Stimulated activated naive CD8-positive, alpha-beta T cell treated with anti-CD3 and anti-CD28 coated beads, Interleukin-15, amount 100 ng/mL, for 72 hours (primary cell): ENCODE measurements around the gene AAMP.

ENCODE experiments used
- ATAC-seq: fragments of 150-1000 bp; cut with Tn5 transposase; 2 replicates; pipeline ENCODE4 v1.10.0; 2021; ENCODE audit warnings: mild to moderate bottlenecking, moderate library complexity
- DNase-seq, 2 donors: peaks; one replicate each; pipeline ENCODE4 v3.0.0; 2021 to 2022
- H3K27ac Mint-ChIP-seq, 2 donors: one replicate each; pipeline ENCODE4 v1.8.0; 2022; ENCODE audit warnings: mild to moderate bottlenecking in 2 of 2, mixed read lengths in 2 of 2, moderate library complexity in 2 of 2
- H3K27me3 Mint-ChIP-seq: one replicate; pipeline ENCODE4 v1.8.0; 2022; ENCODE audit warnings: mixed read lengths
- H3K4me1 Mint-ChIP-seq: one replicate; pipeline ENCODE4 v1.8.0; 2022; ENCODE audit warnings: mild to moderate bottlenecking, mixed read lengths
- H3K4me3 Mint-ChIP-seq, 2 donors: one replicate each; pipeline ENCODE4 v1.8.0; 2022; ENCODE audit warnings: mild to moderate bottlenecking in 2 of 2, mixed read lengths in 2 of 2, moderate library complexity in 1 of 2
- H3K9me3 Mint-ChIP-seq, 2 donors: one replicate each; pipeline ENCODE4 v1.8.0; 2022; ENCODE audit warnings: mixed read lengths in 2 of 2

AAMP gene

DNA sequence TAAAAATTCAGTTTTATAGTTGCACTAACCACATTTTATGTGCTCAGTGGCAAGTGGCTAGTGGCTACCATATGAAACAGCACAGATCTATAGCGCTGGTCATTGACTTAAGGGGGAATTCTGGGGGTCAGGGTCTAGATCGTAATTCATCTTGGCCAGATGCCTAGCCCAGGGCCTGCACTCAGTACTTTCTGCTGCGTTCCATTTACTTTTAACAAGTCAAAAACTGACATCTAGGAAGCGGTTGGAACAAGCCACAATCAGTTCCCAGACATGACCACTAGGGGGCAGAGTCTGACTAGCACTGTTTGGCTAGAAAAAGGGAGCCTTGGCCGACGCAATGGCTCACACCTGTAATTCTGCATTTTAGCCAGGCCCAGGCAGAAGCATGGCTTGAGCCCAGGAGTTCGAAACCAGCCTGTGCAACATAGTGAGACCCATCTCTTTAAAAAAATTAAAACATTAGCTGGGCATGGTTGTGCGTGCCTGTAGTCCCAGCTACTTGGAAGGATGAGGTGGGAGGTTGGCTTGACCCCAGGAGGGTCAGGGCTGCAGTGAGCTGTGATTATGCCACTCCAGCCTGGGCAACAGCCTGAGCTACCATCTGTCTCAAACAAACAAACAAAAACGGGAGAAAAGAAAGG, 31.4 kb upstream of the AAMP start:
- Mint-ChIP-seq H3K27me3 (no peaks in the 10 kb centered on the region), H3K4me1 (peaks cover 6% of the 10 kb centered on the region), H3K4me3 (no peak overlapping the region), H3K27ac (peak overlapping the region; percentile 85), H3K9me3 (no peaks in the 10 kb centered on the region)
- peak; percentile 88 to 89 for DNase-seq
- ATAC-seq = peak; percentile 92

DNA sequence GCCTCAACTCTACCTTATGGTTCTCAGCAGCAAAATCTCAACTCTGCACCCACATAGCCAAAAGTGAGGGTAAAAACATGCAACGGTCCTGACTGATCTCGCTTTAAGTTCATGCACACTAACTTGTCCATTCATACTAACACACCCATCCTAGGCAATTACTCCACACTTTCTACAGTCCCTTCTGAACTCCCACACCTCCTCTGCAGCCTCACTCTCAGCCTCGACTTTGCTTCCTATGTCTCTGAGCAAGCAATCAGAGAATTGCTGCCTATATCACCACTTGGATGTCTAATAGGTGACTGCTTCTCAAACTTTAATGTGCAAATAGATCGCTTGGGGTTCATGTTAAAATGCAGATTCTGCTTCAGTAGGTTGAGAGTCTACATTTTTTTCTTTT, 30.2 kb upstream of the AAMP start:
- DNase-seq (no peak), ATAC-seq (no peak)
- no peaks in the 10 kb centered on the region for H3K27me3 Mint-ChIP-seq
- no peaks in the 10 kb centered on the region for H3K9me3 Mint-ChIP-seq
- H3K4me3 Mint-ChIP-seq = no peak overlapping the region
- H3K27ac Mint-ChIP-seq = no peak overlapping the region
- H3K4me1 Mint-ChIP-seq = peaks cover 8% of the 10 kb centered on the region

DNA sequence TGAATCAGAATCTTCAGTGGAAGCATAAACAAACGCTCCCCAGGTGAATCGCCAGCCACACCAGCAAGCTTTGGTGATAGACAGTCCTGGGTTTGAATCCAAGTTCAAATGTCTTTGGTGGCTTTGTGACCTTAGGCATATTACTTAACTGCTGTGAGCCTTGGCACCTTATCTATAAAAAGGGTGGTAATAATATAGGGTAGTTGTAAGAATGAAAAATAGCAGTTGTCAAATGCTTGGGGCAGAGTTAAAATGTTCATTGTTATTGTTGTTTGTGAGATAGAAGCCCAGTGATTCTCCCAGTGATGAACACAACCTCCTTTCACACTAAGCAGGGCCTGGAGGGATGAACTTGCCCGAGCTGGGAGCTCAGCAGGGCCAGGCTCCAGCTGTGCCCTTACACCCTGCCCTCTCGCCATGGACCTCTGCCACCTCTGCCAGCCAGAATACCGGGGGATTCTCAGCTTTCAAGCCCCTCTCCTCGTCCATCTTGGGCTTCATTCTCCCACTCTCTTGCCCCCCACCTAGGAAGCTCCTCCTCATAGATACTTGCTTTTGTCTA, 28.5 kb upstream of the AAMP start:
- Mint-ChIP-seq H3K27me3 (no peaks in the 10 kb centered on the region), H3K4me3 (no peak overlapping the region), H3K4me1 (peaks cover 26% of the 10 kb centered on the region), H3K27ac (no peak overlapping the region), H3K9me3 (no peaks in the 10 kb centered on the region)
- DNase-seq = no peak
- no peak for ATAC-seq

DNA sequence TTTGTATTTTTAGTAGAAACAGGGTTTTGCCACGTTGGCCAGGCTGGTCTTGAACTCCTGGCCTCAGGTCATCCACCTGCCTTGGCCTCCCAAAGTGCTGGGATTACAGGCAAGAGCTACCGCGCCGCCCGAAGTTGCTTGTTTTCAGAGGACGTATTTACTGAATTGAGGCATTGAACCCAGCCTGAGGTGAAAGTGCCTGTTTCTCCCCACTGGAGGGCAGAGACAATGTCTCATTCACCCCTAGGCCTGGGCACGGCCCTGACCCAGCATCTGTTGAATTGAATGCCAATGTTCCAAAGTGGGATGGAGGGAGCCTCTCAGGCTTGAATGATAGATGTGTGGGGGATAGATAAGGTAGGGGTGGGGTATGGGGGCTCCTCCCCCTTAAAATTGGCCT, 26.9 kb upstream of the AAMP start:
- Mint-ChIP-seq H3K9me3 (no peaks in the 10 kb centered on the region), H3K4me3 (no peak overlapping the region), H3K27me3 (no peaks in the 10 kb centered on the region), H3K4me1 (peaks cover 33% of the 10 kb centered on the region), H3K27ac (no peak overlapping the region)
- ATAC-seq = no peak
- no peak for DNase-seq

DNA sequence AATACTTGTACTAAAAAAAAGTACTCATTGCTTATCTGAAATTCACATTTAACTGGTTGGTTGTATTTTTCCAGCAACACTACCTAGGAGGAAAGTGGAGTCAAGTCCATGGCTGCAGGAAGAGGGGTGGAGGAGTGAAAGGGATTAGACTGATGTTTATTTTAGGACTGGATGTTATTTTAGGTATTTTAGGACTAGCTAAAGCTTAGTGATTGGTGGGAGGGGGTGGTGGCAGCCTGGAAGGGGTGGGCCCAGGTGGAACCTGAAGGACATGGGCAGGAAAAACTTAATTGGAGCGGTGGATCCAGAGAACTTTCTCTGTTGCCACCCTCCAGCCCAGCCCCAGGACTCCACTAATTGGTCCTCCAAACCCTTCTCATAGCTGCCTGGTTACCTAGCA, 26.3 kb upstream of the AAMP start:
- ATAC-seq (no peak), DNase-seq (no peak)
- no peak overlapping the region for H3K4me3 Mint-ChIP-seq
- H3K27ac Mint-ChIP-seq = no peak overlapping the region
- peaks cover 34% of the 10 kb centered on the region for H3K4me1 Mint-ChIP-seq
- no peaks in the 10 kb centered on the region for H3K9me3 Mint-ChIP-seq
- H3K27me3 Mint-ChIP-seq = no peaks in the 10 kb centered on the region

DNA sequence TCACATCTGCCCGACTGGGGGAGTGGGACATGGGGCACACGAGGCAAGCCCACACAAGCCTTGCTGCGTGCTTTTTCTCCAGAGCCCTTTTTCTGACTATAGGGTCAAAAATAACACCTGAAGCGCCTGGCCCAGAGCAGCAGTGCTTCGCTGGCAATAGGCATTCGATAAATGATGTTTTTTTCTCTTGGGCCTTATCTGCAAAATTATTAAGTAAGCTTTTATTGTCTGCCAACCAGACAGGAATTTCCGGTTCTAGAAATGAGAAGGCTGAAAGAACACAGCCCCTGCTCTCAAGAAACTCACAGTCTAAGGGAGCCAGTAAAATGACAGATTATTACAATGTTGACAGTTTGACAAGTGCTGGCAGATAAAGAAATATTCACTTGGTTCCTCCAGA, 25.1 kb upstream of the AAMP start:
- peaks cover 44% of the 10 kb centered on the region for H3K4me1 Mint-ChIP-seq
- DNase-seq (no peak), ATAC-seq (no peak)
- no peaks in the 10 kb centered on the region for H3K27me3 Mint-ChIP-seq
- H3K9me3 Mint-ChIP-seq = no peaks in the 10 kb centered on the region
- H3K4me3 Mint-ChIP-seq = no peak overlapping the region
- peak overlapping the region in 1 of 2 donors; percentile 75 for H3K27ac Mint-ChIP-seq

DNA sequence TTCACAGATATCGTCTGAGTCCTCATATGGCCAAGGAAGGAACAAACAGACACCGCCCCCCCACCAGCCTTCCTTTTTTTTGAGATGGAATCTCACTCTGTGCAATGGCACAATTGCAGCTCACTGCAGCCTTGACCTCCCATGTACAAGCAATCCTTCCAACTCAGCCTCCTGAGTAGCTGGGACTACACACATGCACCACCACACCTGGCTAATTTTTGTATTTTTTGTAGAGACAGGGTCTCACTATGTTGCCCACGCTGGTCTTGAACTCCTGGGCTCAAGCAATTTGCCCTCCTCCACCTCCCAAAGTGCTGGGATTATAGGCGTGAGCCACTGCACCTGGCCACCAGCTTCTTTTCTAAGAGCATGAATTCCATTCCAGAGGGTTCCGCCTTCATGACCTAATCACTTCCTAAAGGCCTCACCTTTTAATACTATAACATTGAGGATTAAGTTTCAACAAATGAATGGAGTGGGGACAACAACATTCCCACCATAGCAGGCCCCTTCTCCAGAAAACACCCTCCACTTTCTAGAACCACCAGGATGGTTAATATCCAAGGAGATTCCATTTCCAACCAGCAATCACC, 24.6 kb upstream of the AAMP start:
- Mint-ChIP-seq H3K4me1 (peaks cover 50% of the 10 kb centered on the region), H3K27ac (no peak overlapping the region), H3K9me3 (no peaks in the 10 kb centered on the region), H3K4me3 (no peak overlapping the region), H3K27me3 (no peaks in the 10 kb centered on the region)
- no peak for DNase-seq
- ATAC-seq = no peak

DNA sequence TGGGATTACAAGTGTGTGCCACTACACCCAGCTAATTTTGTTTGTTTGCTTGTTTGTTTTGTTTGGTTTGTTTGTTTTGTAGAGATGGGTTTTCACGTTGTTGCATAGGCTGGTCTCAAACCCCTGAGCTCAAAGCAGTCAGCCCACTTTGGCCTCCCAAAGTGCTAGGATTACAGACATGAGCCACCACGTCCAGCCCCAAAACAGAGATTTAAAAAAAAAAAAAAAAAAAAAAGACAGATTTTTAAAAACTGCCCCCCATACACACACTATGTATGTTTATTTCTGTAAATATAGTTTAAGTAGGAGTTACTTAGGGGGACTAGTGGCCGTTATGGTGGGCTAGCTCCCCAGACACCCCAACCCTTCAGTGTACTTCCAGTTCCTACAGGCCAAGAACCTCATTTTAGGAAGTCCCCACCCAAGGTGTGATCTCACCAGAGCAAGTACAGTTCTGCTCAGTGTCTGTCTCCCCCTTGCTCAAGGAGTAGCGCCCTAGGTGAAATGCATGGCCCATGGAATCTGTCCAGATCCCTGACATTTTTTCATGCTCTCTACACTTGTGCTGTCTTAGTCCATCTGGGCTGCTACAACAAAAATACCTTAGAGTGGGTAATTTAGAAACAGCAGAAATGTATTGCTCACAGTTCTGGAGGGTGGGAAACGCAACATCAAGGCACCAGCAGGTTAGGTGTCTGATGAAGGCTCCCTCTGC, 23.9 kb upstream of the AAMP start:
- H3K27me3 Mint-ChIP-seq = no peaks in the 10 kb centered on the region

DNA sequence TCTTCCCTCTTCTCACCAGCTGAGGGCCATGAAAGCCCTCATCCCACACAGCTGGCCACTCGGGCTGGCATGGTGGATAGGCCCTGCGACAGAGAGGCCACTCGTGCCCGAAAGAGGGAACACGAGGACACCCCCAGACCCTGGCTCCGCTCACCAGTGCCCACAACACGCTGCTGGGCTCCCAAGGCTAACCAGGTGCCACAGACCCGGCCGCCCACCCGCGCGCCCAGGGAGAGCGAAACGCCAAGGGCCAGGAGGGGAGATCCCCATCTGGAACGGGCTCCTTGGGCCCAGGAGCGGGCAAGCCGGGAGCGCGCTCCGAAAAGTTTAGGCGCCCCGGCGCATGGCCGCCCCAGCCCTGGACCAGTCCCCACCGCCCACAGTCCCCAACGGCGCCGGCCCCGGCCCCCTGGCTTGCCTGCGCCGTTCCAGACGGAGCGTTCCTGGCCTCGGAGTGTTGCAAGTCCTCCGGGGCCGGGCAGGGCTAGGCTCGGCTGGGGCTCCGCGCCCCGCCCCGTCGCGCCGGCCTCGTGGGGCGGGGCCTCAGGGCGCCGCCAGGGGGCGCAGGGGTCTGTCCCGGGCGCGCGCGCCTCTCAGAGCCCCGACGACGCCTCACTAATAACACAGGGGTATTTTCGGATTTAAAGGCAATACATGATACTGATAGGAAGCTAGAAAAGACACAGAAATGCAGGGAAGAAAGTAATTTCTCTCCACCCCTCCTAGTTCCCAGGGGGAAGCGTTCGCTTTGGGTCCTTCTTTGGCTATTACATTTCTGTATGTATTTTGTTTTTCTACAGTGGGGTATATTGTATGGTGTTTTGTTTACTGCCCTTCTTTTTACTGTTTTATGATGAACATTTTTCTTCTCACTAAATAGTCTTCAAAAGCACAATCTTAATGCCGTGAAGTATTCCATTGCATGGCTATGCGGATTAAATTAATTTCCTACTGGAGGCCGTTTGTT, 22.4 kb upstream of the AAMP start, which contains the start of gene TMBIM1:
TMBIM1 (minus strand) TSS at position 456 of the 967 bp plus-strand sequence. CDS start 10,362 bp downstream, outside the sequence.
- H3K27me3 Mint-ChIP-seq = no peaks in the 10 kb centered on the region
- ATAC-seq (peak; percentile 93), DNase-seq (peak; percentile 80 to 88)
- H3K4me3 Mint-ChIP-seq = peak within 1 kb of the TSS; percentile 90 to 93
- peaks cover 71% of the 10 kb centered on the region for H3K4me1 Mint-ChIP-seq
- peak within 1 kb of the TSS; percentile 60 to 91 for H3K27ac Mint-ChIP-seq
- H3K9me3 Mint-ChIP-seq = no peaks in the 10 kb centered on the region

More for the DNA sequence above, 23.9 kb upstream of the AAMP start:
- ATAC-seq (no peak), DNase-seq (no peak)
- Mint-ChIP-seq H3K4me1 (peaks cover 56% of the 10 kb centered on the region), H3K4me3 (no peak overlapping the region), H3K27ac (no peak overlapping the region), H3K9me3 (no peaks in the 10 kb centered on the region)

DNA sequence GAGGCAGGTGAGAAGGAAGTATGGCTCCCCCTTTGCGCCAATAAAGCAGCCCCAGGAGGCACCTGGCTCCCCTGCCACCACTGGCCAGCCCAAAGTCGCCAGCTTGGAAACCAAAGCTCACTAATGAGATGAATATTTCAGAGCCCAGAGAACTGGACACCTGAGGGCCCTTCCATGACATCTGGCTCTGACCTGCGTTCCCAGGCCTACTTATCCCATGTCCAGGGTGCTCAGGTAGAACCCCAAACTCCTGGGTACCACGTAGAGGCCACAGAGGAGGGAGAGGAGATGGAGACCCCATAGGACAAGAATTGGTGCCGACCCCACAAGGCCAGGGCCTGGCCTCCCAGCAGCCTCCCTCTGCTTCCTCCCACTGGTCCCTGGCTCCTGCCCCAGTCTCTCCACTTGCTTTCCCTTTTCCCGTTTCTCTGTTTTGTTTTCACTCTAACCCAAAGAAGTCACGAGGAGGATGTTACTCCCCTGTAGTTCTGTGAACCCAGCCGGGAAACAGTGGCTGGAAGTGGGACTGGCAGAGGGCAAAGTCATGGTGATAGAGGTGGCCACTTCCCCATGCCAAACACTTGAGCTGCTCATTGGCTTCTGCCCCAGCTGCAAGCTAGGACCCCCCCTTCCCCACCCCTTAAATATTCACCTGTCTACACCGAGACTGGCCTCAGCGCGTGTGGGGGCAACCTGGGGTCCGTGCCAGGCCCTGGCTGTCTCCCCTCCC, 21.5 kb upstream of the AAMP start:
- no peaks in the 10 kb centered on the region for H3K27me3 Mint-ChIP-seq
- DNase-seq = no peak
- peak overlapping the region; percentile 60 to 91 for H3K27ac Mint-ChIP-seq
- H3K4me1 Mint-ChIP-seq = peaks cover 80% of the 10 kb centered on the region
- no peaks in the 10 kb centered on the region for H3K9me3 Mint-ChIP-seq
- no peak for ATAC-seq
- peak overlapping the region; percentile 90 to 93 for H3K4me3 Mint-ChIP-seq

DNA sequence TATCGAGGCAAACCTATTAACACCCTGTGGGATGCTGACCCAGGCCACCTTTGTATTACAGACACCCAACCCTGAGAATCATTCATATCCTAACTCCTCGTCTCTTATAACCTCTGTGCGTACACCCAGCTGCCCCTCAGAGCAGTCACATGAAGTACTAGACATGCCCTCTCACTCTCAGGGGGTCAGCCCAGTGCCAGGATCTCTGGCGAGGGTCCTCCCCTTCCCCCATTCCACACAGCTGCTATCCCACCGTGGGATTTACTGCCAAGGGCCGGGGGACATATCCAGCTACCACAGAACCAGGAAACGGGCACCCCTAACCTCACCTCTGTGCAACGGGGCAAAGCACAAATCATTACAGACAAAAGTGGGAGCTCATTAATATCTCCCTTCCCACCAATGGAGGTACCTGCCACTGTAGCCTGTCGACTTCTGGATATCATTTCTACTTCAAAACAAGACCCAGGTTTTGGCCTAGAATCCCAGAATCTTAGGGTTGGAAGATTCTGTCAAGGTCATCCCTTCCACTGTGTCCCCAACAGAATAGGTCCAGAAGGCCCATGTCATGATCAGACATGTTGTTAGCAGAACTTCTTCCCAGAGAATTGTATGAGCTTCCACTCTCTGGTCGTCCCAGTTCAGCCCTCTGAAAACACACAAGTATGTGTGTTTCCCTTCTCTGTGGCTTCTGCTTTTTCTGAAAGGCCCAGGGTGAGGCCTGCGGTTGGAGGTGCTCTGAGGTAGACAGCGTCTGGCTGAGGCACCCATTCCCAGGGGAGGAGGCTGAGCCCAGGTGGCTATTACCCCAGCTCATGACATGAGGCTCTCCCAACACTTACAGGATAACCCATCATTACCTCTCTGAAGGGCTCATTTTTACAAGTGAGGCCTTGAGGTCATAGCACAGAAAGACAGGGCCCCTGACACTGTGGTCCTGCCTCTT, 20.7 kb upstream of the AAMP start:
- DNase-seq (peak in 1 of 2 donors; percentile 43), ATAC-seq (no peak)
- Mint-ChIP-seq H3K9me3 (no peaks in the 10 kb centered on the region), H3K27me3 (no peaks in the 10 kb centered on the region), H3K4me3 (peak overlapping the region; percentile 90 to 93), H3K4me1 (peaks cover 89% of the 10 kb centered on the region), H3K27ac (peak overlapping the region; percentile 89 to 91)

DNA sequence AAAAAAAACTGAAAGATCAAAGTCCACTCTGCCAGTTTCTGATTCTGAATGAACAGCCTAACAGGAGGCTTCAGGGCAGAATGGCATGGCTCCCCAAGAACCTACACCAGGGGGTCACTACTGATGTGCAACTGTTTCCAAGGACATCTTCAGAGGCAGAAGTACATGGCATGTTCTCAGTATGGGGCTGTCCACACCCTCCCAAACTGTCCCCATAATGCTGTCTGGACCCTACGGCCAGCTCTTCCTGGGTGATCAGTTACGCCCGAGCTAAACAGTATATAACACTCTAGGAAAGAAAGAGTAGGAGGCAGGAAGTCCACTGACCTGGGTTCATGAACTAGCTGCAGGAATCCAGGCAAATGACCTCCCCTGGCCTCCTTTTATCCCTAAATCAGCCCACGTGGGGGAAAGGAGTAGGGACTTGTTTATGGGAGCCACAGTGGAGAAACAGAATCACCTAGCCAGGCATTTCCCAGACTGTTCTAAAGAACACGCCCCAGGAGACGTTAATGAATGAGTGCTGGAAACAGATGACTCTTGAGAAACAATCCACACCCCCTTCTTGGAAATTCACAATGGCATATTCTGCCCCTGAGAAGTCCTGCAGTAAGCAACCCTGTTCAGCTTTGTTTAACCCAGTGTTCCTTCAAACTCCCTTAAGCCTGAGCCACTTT, 19.8 kb upstream of the AAMP start:
- ATAC-seq (no peak), DNase-seq (no peak)
- H3K27ac Mint-ChIP-seq = peak overlapping the region in 1 of 2 donors; percentile 62
- H3K27me3 Mint-ChIP-seq = no peaks in the 10 kb centered on the region
- no peaks in the 10 kb centered on the region for H3K9me3 Mint-ChIP-seq
- H3K4me3 Mint-ChIP-seq = peak overlapping the region; percentile 90 to 93
- peaks cover 91% of the 10 kb centered on the region for H3K4me1 Mint-ChIP-seq
